Measurements from ENCODE around the gene ADAM29.

The ADAM29 gene

GRCh38 chr4:174919886-174920423, 1.8 kb downstream of the ADAM29 start:
- no peak overlapping the region for H3K4me3 ChIP-seq (ENCODE audit: low read length)
- H3K36me3 ChIP-seq (ENCODE audit: control insufficient read depth, insufficient read depth, low read length): no peaks in the 10 kb centered on the region
- no peaks in the 10 kb centered on the region for H3K4me1 ChIP-seq (ENCODE audit: control insufficient read depth, insufficient read depth, low read length)
- H3K9me3 ChIP-seq (ENCODE audit: control insufficient read depth, low read length): no peaks in the 10 kb centered on the region
- H3K27me3 ChIP-seq (ENCODE audit: control insufficient read depth, insufficient read depth, low read length): no peaks in the 10 kb centered on the region
- no peak overlapping the region for H3K9ac ChIP-seq (ENCODE audit: low read length)

GRCh38 chr4:174926958-174927357, 8.8 kb downstream of the ADAM29 start:
- Histone ChIP-seq H3K4me1 (ENCODE audit: control insufficient read depth, insufficient read depth, low read length) (no peaks in the 10 kb centered on the region), H3K9ac (ENCODE audit: low read length) (no peak overlapping the region), H3K36me3 (ENCODE audit: control insufficient read depth, insufficient read depth, low read length) (no peaks in the 10 kb centered on the region), H3K9me3 (ENCODE audit: control insufficient read depth, low read length) (no peaks in the 10 kb centered on the region), H3K27me3 (ENCODE audit: control insufficient read depth, insufficient read depth, low read length) (no peaks in the 10 kb centered on the region), H3K4me3 (ENCODE audit: low read length) (no peak overlapping the region)

GRCh38 chr4:174928174-174928573, 10.0 kb downstream of the ADAM29 start:
- H3K9ac ChIP-seq (ENCODE audit: low read length): no peak overlapping the region
- H3K4me1 ChIP-seq (ENCODE audit: control insufficient read depth, insufficient read depth, low read length): no peaks in the 10 kb centered on the region
- no peaks in the 10 kb centered on the region for H3K36me3 ChIP-seq (ENCODE audit: control insufficient read depth, insufficient read depth, low read length)
- H3K27me3 ChIP-seq (ENCODE audit: control insufficient read depth, insufficient read depth, low read length): no peaks in the 10 kb centered on the region
- no peak overlapping the region for H3K4me3 ChIP-seq (ENCODE audit: low read length)
- H3K9me3 ChIP-seq (ENCODE audit: control insufficient read depth, low read length): no peaks in the 10 kb centered on the region

GRCh38 chr4:174928575-174929253, 10.6 kb downstream of the ADAM29 start:
- Histone ChIP-seq H3K27me3 (ENCODE audit: control insufficient read depth, insufficient read depth, low read length) (no peaks in the 10 kb centered on the region), H3K4me1 (ENCODE audit: control insufficient read depth, insufficient read depth, low read length) (no peaks in the 10 kb centered on the region), H3K4me3 (ENCODE audit: low read length) (no peak overlapping the region), H3K36me3 (ENCODE audit: control insufficient read depth, insufficient read depth, low read length) (no peaks in the 10 kb centered on the region), H3K9ac (ENCODE audit: low read length) (no peak overlapping the region), H3K9me3 (ENCODE audit: control insufficient read depth, low read length) (no peaks in the 10 kb centered on the region)

- Histone ChIP-seq H3K9ac (ENCODE audit: low read length) (no peak overlapping the region), H3K4me3 (ENCODE audit: low read length) (no peak overlapping the region), H3K4me1 (ENCODE audit: control insufficient read depth, insufficient read depth, low read length) (no peaks in the 10 kb centered on the region), H3K9me3 (ENCODE audit: control insufficient read depth, low read length) (no peaks in the 10 kb centered on the region), H3K36me3 (ENCODE audit: control insufficient read depth, insufficient read depth, low read length) (no peaks in the 10 kb centered on the region), H3K27me3 (ENCODE audit: control insufficient read depth, insufficient read depth, low read length) (no peaks in the 10 kb centered on the region)
Measured at GRCh38 chr4:174929346-174929745, 11.2 kb downstream of the ADAM29 start.

- H3K4me1 ChIP-seq (ENCODE audit: control insufficient read depth, insufficient read depth, low read length): no peaks in the 10 kb centered on the region
- no peaks in the 10 kb centered on the region for H3K36me3 ChIP-seq (ENCODE audit: control insufficient read depth, insufficient read depth, low read length)
Measured at GRCh38 chr4:174930895-174931294, 12.7 kb downstream of the ADAM29 start.

GRCh38 chr4:174933083-174933482, 14.9 kb downstream of the ADAM29 start:
- Histone ChIP-seq H3K4me3 (ENCODE audit: low read length) (no peak overlapping the region), H3K27me3 (ENCODE audit: control insufficient read depth, insufficient read depth, low read length) (no peaks in the 10 kb centered on the region), H3K36me3 (ENCODE audit: control insufficient read depth, insufficient read depth, low read length) (no peaks in the 10 kb centered on the region), H3K9ac (ENCODE audit: low read length) (no peak overlapping the region), H3K4me1 (ENCODE audit: control insufficient read depth, insufficient read depth, low read length) (no peaks in the 10 kb centered on the region), H3K9me3 (ENCODE audit: control insufficient read depth, low read length) (no peaks in the 10 kb centered on the region)

More at GRCh38 chr4:174930895-174931294, 12.7 kb downstream of the ADAM29 start:
- H3K4me3 ChIP-seq (ENCODE audit: low read length): no peak overlapping the region
- no peaks in the 10 kb centered on the region for H3K27me3 ChIP-seq (ENCODE audit: control insufficient read depth, insufficient read depth, low read length)
- H3K9me3 ChIP-seq (ENCODE audit: control insufficient read depth, low read length): no peaks in the 10 kb centered on the region
- no peak overlapping the region for H3K9ac ChIP-seq (ENCODE audit: low read length)

GRCh38 chr4:174934360-174934759, 16.2 kb downstream of the ADAM29 start:
- Histone ChIP-seq H3K9me3 (ENCODE audit: control insufficient read depth, low read length) (no peaks in the 10 kb centered on the region), H3K36me3 (ENCODE audit: control insufficient read depth, insufficient read depth, low read length) (no peaks in the 10 kb centered on the region), H3K4me1 (ENCODE audit: control insufficient read depth, insufficient read depth, low read length) (no peaks in the 10 kb centered on the region), H3K9ac (ENCODE audit: low read length) (no peak overlapping the region), H3K27me3 (ENCODE audit: control insufficient read depth, insufficient read depth, low read length) (no peaks in the 10 kb centered on the region), H3K4me3 (ENCODE audit: low read length) (no peak overlapping the region)

- Histone ChIP-seq H3K27me3 (ENCODE audit: control insufficient read depth, insufficient read depth, low read length) (no peaks in the 10 kb centered on the region), H3K9me3 (ENCODE audit: control insufficient read depth, low read length) (no peaks in the 10 kb centered on the region), H3K36me3 (ENCODE audit: control insufficient read depth, insufficient read depth, low read length) (no peaks in the 10 kb centered on the region), H3K9ac (ENCODE audit: low read length) (no peak overlapping the region), H3K4me3 (ENCODE audit: low read length) (no peak overlapping the region), H3K4me1 (ENCODE audit: control insufficient read depth, insufficient read depth, low read length) (no peaks in the 10 kb centered on the region)
Measured at GRCh38 chr4:174935607-174936006, 17.4 kb downstream of the ADAM29 start.

GRCh38 chr4:174940002-174940401, 21.8 kb downstream of the ADAM29 start:
- no peaks in the 10 kb centered on the region for H3K9me3 ChIP-seq (ENCODE audit: control insufficient read depth, low read length)
- no peaks in the 10 kb centered on the region for H3K36me3 ChIP-seq (ENCODE audit: control insufficient read depth, insufficient read depth, low read length)
- no peak overlapping the region for H3K9ac ChIP-seq (ENCODE audit: low read length)
- no peaks in the 10 kb centered on the region for H3K4me1 ChIP-seq (ENCODE audit: control insufficient read depth, insufficient read depth, low read length)
- no peaks in the 10 kb centered on the region for H3K27me3 ChIP-seq (ENCODE audit: control insufficient read depth, insufficient read depth, low read length)
- H3K4me3 ChIP-seq (ENCODE audit: low read length): no peak overlapping the region

- H3K4me3 ChIP-seq (ENCODE audit: low read length): no peak overlapping the region
- H3K9ac ChIP-seq (ENCODE audit: low read length): no peak overlapping the region
- no peaks in the 10 kb centered on the region for H3K4me1 ChIP-seq (ENCODE audit: control insufficient read depth, insufficient read depth, low read length)
- no peaks in the 10 kb centered on the region for H3K27me3 ChIP-seq (ENCODE audit: control insufficient read depth, insufficient read depth, low read length)
- H3K36me3 ChIP-seq (ENCODE audit: control insufficient read depth, insufficient read depth, low read length): no peaks in the 10 kb centered on the region
- H3K9me3 ChIP-seq (ENCODE audit: control insufficient read depth, low read length): no peaks in the 10 kb centered on the region
Measured at GRCh38 chr4:174946246-174946645, 28.1 kb downstream of the ADAM29 start.

- Histone ChIP-seq H3K36me3 (ENCODE audit: control insufficient read depth, insufficient read depth, low read length) (no peaks in the 10 kb centered on the region), H3K27me3 (ENCODE audit: control insufficient read depth, insufficient read depth, low read length) (no peaks in the 10 kb centered on the region), H3K4me3 (ENCODE audit: low read length) (no peak overlapping the region), H3K4me1 (ENCODE audit: control insufficient read depth, insufficient read depth, low read length) (no peaks in the 10 kb centered on the region), H3K9me3 (ENCODE audit: control insufficient read depth, low read length) (no peaks in the 10 kb centered on the region), H3K9ac (ENCODE audit: low read length) (no peak overlapping the region)
Measured at GRCh38 chr4:174948826-174949225, 30.7 kb downstream of the ADAM29 start.

Data from mucosa of stomach (tissue), 1 donor.